KMS-11 (cell line): Measurements from ENCODE around the gene LSP1.

Experiments used
- H2AFZ ChIP-seq: fragments of 200-600 bp; sonication (generic); 2 replicates; pipeline ENCODE4 v1.6.1; 2016; ENCODE audit warnings: antibody characterized with exemption, mixed run types, low read depth
- H3K27ac ChIP-seq: fragments of 200-600 bp; sonication (generic); 2 replicates; pipeline ENCODE4 v1.6.1; 2016; ENCODE audit warnings: mild to moderate bottlenecking, mixed run types
- H3K27me3 ChIP-seq: fragments of 200-600 bp; sonication (generic); 2 replicates; pipeline ENCODE4 v1.6.1; 2017; ENCODE audit warnings: mild to moderate bottlenecking, low read depth, mixed run types, moderate library complexity; ENCODE audit not compliant: insufficient read depth
- H3K36me3 ChIP-seq: fragments of 200-600 bp; sonication (generic); 2 replicates; pipeline ENCODE4 v1.6.1; 2017; ENCODE audit warnings: mild to moderate bottlenecking, mixed run types; ENCODE audit not compliant: insufficient read depth
- H3K4me1 ChIP-seq: fragments of 200-600 bp; sonication (generic); 2 replicates; pipeline ENCODE4 v1.6.1; 2016; ENCODE audit warnings: mild to moderate bottlenecking, low read depth, mixed run types; ENCODE audit not compliant: poor library complexity, severe bottlenecking
- H3K4me2 ChIP-seq: fragments of 200-600 bp; sonication (generic); 2 replicates; pipeline ENCODE4 v1.7.0; 2016; ENCODE audit warnings: mild to moderate bottlenecking, mixed run types
- H3K4me3 ChIP-seq: fragments of 200-600 bp; sonication (generic); IDR thresholded peaks from 2 replicates; pipeline ENCODE4 v1.6.1; 2017; ENCODE audit warnings: low read depth, low read length, mixed read lengths; ENCODE audit not compliant: insufficient read depth
- H3K79me2 ChIP-seq: fragments of 200-600 bp; sonication (generic); 2 replicates; pipeline ENCODE4 v1.6.1; 2016; ENCODE audit warnings: low read depth, mixed run types; ENCODE audit not compliant: insufficient read depth
- H3K9ac ChIP-seq: fragments of 200-600 bp; sonication (generic); 2 replicates; pipeline ENCODE4 v1.6.1; 2016; ENCODE audit warnings: mild to moderate bottlenecking, mixed run types
- H4K20me1 ChIP-seq: fragments of 200-600 bp; sonication (generic); 2 replicates; pipeline ENCODE4 v1.6.1; 2016; ENCODE audit warnings: mild to moderate bottlenecking, mixed run types; ENCODE audit not compliant: insufficient read depth
- CTCF ChIP-seq: fragments of 200-600 bp; sonication (generic); conservative IDR thresholded peaks from 2 replicates; pipeline ENCODE4 v1.6.1; 2017; ENCODE audit warnings: low read depth, mild to moderate bottlenecking, antibody characterized with exemption, low read length, moderate library complexity, mixed read lengths

LSP1 gene

GRCh38 chr11:1858154-1858553, 5.3 kb downstream of the LSP1 start:
- Histone ChIP-seq H3K79me2 (no peaks in the 10 kb centered on the region), H3K27ac (no peak overlapping the region), H3K4me2 (no peak overlapping the region), H3K27me3 (peaks cover 80% of the 10 kb centered on the region), H2AFZ (no peak overlapping the region), H4K20me1 (no peaks in the 10 kb centered on the region), H3K9ac (no peak overlapping the region), H3K4me3 (no peak overlapping the region), H3K4me1 (peaks cover 14% of the 10 kb centered on the region), H3K36me3 (no peaks in the 10 kb centered on the region)
- TF ChIP-seq CTCF: no peak

- Histone ChIP-seq H2AFZ (no peak overlapping the region), H3K4me1 (peaks cover 10% of the 10 kb centered on the region), H3K9ac (no peak overlapping the region), H3K79me2 (no peaks in the 10 kb centered on the region), H3K27me3 (peaks cover 85% of the 10 kb centered on the region), H3K36me3 (no peaks in the 10 kb centered on the region), H3K27ac (no peak overlapping the region), H4K20me1 (no peaks in the 10 kb centered on the region), H3K4me2 (no peak overlapping the region), H3K4me3 (no peak overlapping the region)
- TF ChIP-seq CTCF: no peak
Measured at GRCh38 chr11:1858576-1858975, 5.7 kb downstream of the LSP1 start.

GRCh38 chr11:1859004-1859403, 6.1 kb downstream of the LSP1 start:
- Histone ChIP-seq H3K79me2 (no peaks in the 10 kb centered on the region), H3K27ac (no peak overlapping the region), H3K4me2 (no peak overlapping the region), H3K36me3 (no peaks in the 10 kb centered on the region), H3K27me3 (peaks cover 89% of the 10 kb centered on the region), H3K4me1 (peaks cover 10% of the 10 kb centered on the region), H4K20me1 (no peaks in the 10 kb centered on the region), H3K9ac (no peak overlapping the region), H2AFZ (no peak overlapping the region), H3K4me3 (no peak overlapping the region)
- TF ChIP-seq CTCF: no peak

GRCh38 chr11:1860108-1860507, 7.2 kb downstream of the LSP1 start:
- Histone ChIP-seq H3K4me1 (peaks cover 1% of the 10 kb centered on the region), H3K27ac (no peak overlapping the region), H3K9ac (no peak overlapping the region), H3K79me2 (no peaks in the 10 kb centered on the region), H3K27me3 (peaks cover 91% of the 10 kb centered on the region), H2AFZ (no peak overlapping the region), H4K20me1 (no peaks in the 10 kb centered on the region), H3K4me2 (no peak overlapping the region), H3K36me3 (no peaks in the 10 kb centered on the region), H3K4me3 (no peak overlapping the region)
- no peak for TF ChIP-seq CTCF
